Endothelial cell of umbilical vein (primary cell): Measurements from ENCODE around the gene PCNX4. TPM values are rescaled to one million over a fixed set of nuclear protein-coding genes. Genes with fewer than 3 reads are reported as not detected.

Experiments used
- BruUV-seq: library from RNA; stranded (reverse); fragments of 400-500 nt; replicated peaks from 2 replicates; lab custom pipeline; 2021; lab: Mats Ljungman, UMichigan
- CTCF ChIA-PET: fragments of 300-600, 350-600 bp; sonication (Branson Sonifier 250); formaldehyde crosslinking; loops from one replicate; lab custom pipeline; 2021; ENCODE audit warnings: antibody characterized with exemption, inconsistent platforms; lab: Charles Lee
- POLR2A ChIA-PET: fragments of 300-600, 350-600 bp; sonication (Branson Sonifier 250); formaldehyde crosslinking; loops from one replicate; lab custom pipeline; 2021; ENCODE audit warnings: antibody characterized with exemption, inconsistent platforms; lab: Charles Lee
- DNase-seq: peaks from one replicate; pipeline ENCODE4 v3.0.0-alpha.2; 2011; ENCODE audit warnings: low read depth, low spot score
- FAIRE-seq: peaks from 2 replicates; lab custom pipeline; 2011; peaks lifted over from hg19 to GRCh38; lab: Jason Lieb, UNC
- H2AFZ ChIP-seq: 2 replicates; pipeline ENCODE4 v1.6.0; 2012; ENCODE audit warnings: low read depth, low read length, control low read depth, inconsistent platforms
- H3K27ac ChIP-seq: 2 replicates; pipeline ENCODE4 v1.5.1; 2011; ENCODE audit warnings: low read depth, mild to moderate bottlenecking, control low read depth, low read length, moderate library complexity; ENCODE audit not compliant: insufficient read depth
- H3K27me3 ChIP-seq, 2 experiments: 2 replicates each; pipeline versions ENCODE4 v1.6.0 to v1.6.1; 2011; ENCODE audit warnings: low read length in 2 of 2, mixed read lengths in 1 of 2; ENCODE audit not compliant: control insufficient read depth in 2 of 2, insufficient read depth in 2 of 2
- H3K36me3 ChIP-seq, 2 experiments: 2 replicates in 1 of 2; 3 replicates in 1 of 2; pipeline ENCODE4 v1.5.1; 2011; ENCODE audit warnings: low read length in 2 of 2, mild to moderate bottlenecking in 1 of 2, moderate library complexity in 1 of 2; ENCODE audit not compliant: control insufficient read depth in 2 of 2, insufficient read depth in 2 of 2; ENCODE audit errors: extremely low read depth in 1 of 2
- H3K4me1 ChIP-seq: 3 replicates; pipeline ENCODE4 v1.5.1; 2011; ENCODE audit warnings: mild to moderate bottlenecking, low read length; ENCODE audit not compliant: control insufficient read depth, insufficient read depth; ENCODE audit errors: extremely low read depth
- H3K4me2 ChIP-seq: 2 replicates; pipeline ENCODE4 v1.6.1; 2011; ENCODE audit warnings: low read length, control low read depth, mixed read lengths; ENCODE audit not compliant: insufficient read depth
- H3K4me3 ChIP-seq, 3 experiments: fragments of 200-600 bp in 1 of 3; sonication (generic), shearing (Covaris generic) in 1 of 3; replicated peaks in 1 of 3; 2 replicates each; pipeline ENCODE4 v1.5.1; 2011 to 2016; ENCODE audit warnings: control low read depth in 3 of 3, low read length in 3 of 3, mild to moderate bottlenecking in 2 of 3, inconsistent platforms in 1 of 3, low read depth in 1 of 3, moderate library complexity in 1 of 3; ENCODE audit not compliant: insufficient read depth in 1 of 3
- H3K79me2 ChIP-seq: 2 replicates; pipeline ENCODE4 v1.6.0; 2012; ENCODE audit warnings: low read length, inconsistent platforms; ENCODE audit not compliant: control insufficient read depth, insufficient read depth
- H3K9ac ChIP-seq: replicated peaks from 2 replicates; pipeline ENCODE3; 2011; ENCODE audit warnings: low read length, control low read depth; ENCODE audit not compliant: insufficient read depth; ENCODE audit errors: extremely low read depth
- H3K9me1 ChIP-seq: replicated peaks from 3 replicates; pipeline ENCODE4 v1.6.0; 2011; ENCODE audit warnings: mild to moderate bottlenecking, low read length; ENCODE audit not compliant: control insufficient read depth, insufficient read depth; ENCODE audit errors: extremely low read depth
- H3K9me3 ChIP-seq: replicated peaks from 2 replicates; pipeline ENCODE4 v1.5.1; 2012; ENCODE audit warnings: low read length, inconsistent platforms; ENCODE audit not compliant: control insufficient read depth, insufficient read depth
- H4K20me1 ChIP-seq: replicated peaks from 2 replicates; pipeline ENCODE3; 2011; ENCODE audit warnings: mild to moderate bottlenecking, low read length; ENCODE audit not compliant: control insufficient read depth, insufficient read depth; ENCODE audit errors: extremely low read depth
- CTCF ChIP-seq, 2 donors: IDR thresholded peaks; 1 replicate in 1 of 2; 2 replicates in 1 of 2; pipeline ENCODE4 v1.5.1; 2011; ENCODE audit warnings: low read length in 2 of 2, mild to moderate bottlenecking in 2 of 2, moderate library complexity in 2 of 2, control low read depth in 1 of 2, inconsistent platforms in 1 of 2, low read depth in 1 of 2; ENCODE audit not compliant: insufficient read depth in 1 of 2; ENCODE audit errors: extremely low read depth in 1 of 2
- FOS ChIP-seq: IDR thresholded peaks from 2 replicates; pipeline ENCODE4 v1.6.1; 2011; ENCODE audit warnings: mild to moderate bottlenecking, low read length, moderate library complexity, borderline replicate concordance; ENCODE audit not compliant: insufficient read depth
- JUN ChIP-seq: IDR thresholded peaks from 2 replicates; pipeline ENCODE4 v1.6.1; 2011; ENCODE audit warnings: borderline replicate concordance, low read depth; ENCODE audit not compliant: insufficient read length, insufficient read depth
- MAX ChIP-seq: IDR thresholded peaks from 2 replicates; pipeline ENCODE4 v1.6.1; 2011; ENCODE audit not compliant: insufficient read depth, insufficient read length
- POLR2A ChIP-seq: IDR thresholded peaks from 2 replicates; pipeline ENCODE4 v1.6.1; 2012; ENCODE audit warnings: low read depth, mild to moderate bottlenecking, control low read depth, low read length
- POLR2AphosphoS5 ChIP-seq: IDR thresholded peaks from 2 replicates; pipeline ENCODE4 v1.6.1; 2012; ENCODE audit warnings: low read depth, mild to moderate bottlenecking, control low read depth, low read length, moderate library complexity; ENCODE audit not compliant: insufficient read depth
- dilution Hi-C: fragments of 300-500 bp; cut with MboI; formaldehyde crosslinking; loops from one replicate; pipeline ENCODE4 v1.15.0; 2019; ENCODE audit warnings: low sequenced_read_pairs; ENCODE audit not compliant: extremely low pct_ligation_motif_present
- intact Hi-C: fragments of 100-400 bp; cut with micrococcal nuclease; formaldehyde crosslinking; loops from one replicate; pipeline ENCODE4 v1.10.0; 2022
- polyA plus RNA-seq, 4 experiments: library from polyadenylated mRNA; depleted of rRNA in 3 of 4; stranded (reverse) in 3 of 4; unstranded in 1 of 4; fragments of >200 nt; gene quantifications; 2 replicates each; pipeline versions ENCODE4 v1.2.1 to v1.2.3, GENCODE V29; 2011 to 2012; ENCODE audit warnings: missing spikeins in 1 of 4
- total RNA-seq: library from RNA; stranded (reverse); gene quantifications from 2 replicates; pipeline ENCODE4 v1.2.3, GENCODE V29; 2021

The PCNX4 gene
- total and polyA plus RNA-seq, 2 donors (not counting 3 experiments of a cell fraction or from before 2014, with no cell fraction given): 35.5 to 51.6 TPM

- Histone ChIP-seq H3K79me2 (no peaks in the 10 kb centered on the region), H3K9ac (no peak overlapping the region), H3K27me3 (peaks cover 0 to 8% of the 10 kb centered on the region in 2 experiments), H3K9me3 (no peaks in the 10 kb centered on the region), H3K9me1 (no peaks in the 10 kb centered on the region), H4K20me1 (no peaks in the 10 kb centered on the region), H3K27ac (no peak overlapping the region), H3K4me3 (no peak overlapping the region), H2AFZ (no peak overlapping the region), H3K36me3 (no peaks in the 10 kb centered on the region), H3K4me2 (no peak overlapping the region), H3K4me1 (no peaks in the 10 kb centered on the region)
- no peak for TF ChIP-seq POLR2AphosphoS5
- no peak for TF ChIP-seq POLR2A
- no peak for TF ChIP-seq MAX
- TF ChIP-seq FOS: no peak
- no peak for TF ChIP-seq CTCF (IDR thresholded peaks at IDR 0.05; ENCODE audit: extremely low read depth in 1 of 2, insufficient read depth in 1 of 2, low read depth in 1 of 2, low read length in 2 of 2)
- TF ChIP-seq JUN: no peak
- intact Hi-C loops: no loop called here
- DNase-seq (no peak), FAIRE-seq (no peak)
- CTCF ChIA-PET: interaction anchor here (0.9 kb wide), 1 partner anchor 70 kb away, joined by 3 read pairs; no protein-coding TSS in a partner anchor
- dilution Hi-C loops: no loop called here
- POLR2A ChIA-PET: no interaction called here
- no TSS peak for BruUV-seq
These were observed 104.6 kb downstream of the PCNX4 start for GRCh38 chr14:60196291-60196690.
